OCI-M2 (cell line): ENCODE results near the gene POLR2H.

ENCODE experiments used
- DNase-seq: peaks from one replicate; lab custom pipeline; 2025; ENCODE audit not compliant: unreplicated experiment; lab: John Stamatoyannopoulos, UW

The POLR2H gene

DNA sequence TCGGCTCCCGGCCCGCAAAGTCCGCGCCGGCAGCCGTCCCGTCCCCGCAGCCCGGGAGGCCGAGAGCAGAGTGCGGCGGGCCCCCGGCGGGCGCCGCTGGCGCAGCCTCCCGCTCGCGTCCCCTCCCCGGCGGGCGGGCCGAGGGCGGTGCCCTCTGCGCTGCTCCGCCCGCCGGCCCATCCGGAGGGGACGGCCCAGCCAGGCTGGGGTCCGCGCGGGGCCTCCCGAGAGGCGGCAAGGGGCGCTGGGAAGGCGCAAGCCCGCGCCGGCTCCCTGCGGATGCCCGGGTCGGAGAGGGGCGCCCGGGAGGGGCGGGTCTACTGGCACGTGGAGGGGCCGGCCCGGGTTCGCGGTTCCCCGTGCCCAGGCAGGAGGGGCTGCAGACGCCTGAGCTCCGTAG lies at the start of gene POLR2H, which contains the start of gene CLCN2:
POLR2H (plus strand) TSS at position 179 of the 400 bp plus-strand sequence. CDS start 1,783 bp downstream, outside the sequence.
CLCN2 (minus strand) TSS at position 74 of the 400 bp plus-strand sequence. CDS start 126 bp downstream, outside the sequence.
- no peak for DNase-seq

DNA sequence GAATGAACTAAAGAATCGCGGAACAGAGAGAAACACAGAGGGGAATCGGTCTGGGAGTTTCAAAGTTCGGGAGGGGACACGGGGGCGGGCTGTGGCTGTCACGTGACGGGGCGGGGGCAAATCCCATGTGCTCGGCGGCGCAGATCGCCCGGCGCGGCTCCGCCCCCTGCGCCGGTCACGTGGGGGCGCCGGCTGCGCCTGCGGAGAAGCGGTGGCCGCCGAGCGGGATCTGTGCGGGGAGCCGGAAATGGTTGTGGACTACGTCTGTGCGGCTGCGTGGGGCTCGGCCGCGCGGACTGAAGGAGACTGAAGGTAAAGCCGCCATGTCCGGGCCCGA lies 47.2 kb upstream of the POLR2H start, which contains the start of gene EIF4G1:
EIF4G1 (plus strand) TSS at position 244 of the 337 bp plus-strand sequence. CDS start 1,191 bp downstream, outside the sequence.
- DNase-seq: no peak

DNA sequence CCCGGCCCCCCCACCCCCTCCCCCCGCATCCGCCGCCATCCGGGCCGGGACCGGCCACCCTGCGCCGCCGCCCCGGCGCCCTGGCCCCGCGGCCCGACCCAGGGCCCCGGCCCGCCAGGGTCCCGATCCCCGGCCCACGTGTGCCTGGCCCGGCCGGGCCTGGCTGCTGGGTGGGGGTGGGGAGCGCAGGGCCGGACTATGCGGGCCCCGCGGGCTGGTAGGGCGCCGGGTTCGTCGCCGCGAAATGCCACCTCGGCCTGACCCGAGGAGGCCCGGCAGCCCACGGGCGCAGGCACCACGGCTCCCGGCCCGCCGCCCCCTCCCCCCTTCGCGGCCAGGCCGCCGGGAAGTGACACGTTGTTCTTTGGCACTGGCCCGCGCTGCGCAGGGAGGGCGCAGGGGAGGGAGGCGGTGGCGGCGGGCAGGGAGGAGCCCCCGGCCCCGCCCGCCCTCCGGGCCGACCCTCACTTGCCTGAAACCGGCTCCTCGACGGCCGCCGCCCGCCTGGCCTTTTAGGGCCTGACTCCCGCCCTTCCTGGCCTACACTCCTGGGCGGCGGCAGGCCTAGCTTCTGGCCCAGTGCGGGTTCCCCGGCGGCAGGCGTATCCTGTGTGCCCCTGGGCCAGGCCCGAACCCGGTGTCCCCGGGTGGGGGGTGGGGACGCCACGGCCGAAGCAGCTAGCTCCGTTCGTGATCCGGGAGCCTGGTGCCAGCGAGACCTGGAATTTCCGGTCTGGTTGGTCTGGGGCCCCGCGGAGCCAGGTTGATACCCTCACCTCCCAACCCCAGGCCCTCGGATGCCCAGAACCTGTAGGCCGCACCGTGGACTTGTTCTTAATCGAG lies 46.6 kb upstream of the POLR2H start:
- DNase-seq: no peak

GRCh38 chr3:184315543-184315867 lies 46.0 kb upstream of the POLR2H start:
- no peak for DNase-seq

GRCh38 chr3:184315871-184316661 lies 45.4 kb upstream of the POLR2H start:
- DNase-seq: no peak

GRCh38 chr3:184316792-184317191 lies 44.7 kb upstream of the POLR2H start:
- DNase-seq: no peak

GRCh38 chr3:184317201-184317600 lies 44.3 kb upstream of the POLR2H start:
- DNase-seq: no peak

DNA sequence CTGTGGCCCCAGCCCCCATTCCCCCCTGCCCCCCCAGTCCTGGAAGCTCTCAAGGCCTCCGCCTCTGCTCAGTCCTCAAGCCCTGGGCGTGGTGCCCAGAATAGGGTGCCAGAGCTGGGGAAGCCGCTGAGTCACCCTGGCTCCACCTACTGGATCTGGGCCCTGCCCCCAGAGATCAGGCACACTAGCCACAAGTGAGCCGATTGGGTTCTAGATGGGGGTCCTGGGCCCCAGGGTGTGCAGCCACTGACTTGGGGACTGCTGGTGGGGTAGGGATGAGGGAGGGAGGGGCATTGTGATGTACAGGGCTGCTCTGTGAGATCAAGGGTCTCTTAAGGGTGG lies 41.4 kb upstream of the POLR2H start:
- DNase-seq: no peak

GRCh38 chr3:184321666-184322065 lies 39.8 kb upstream of the POLR2H start:
- no peak for DNase-seq

- DNase-seq: no peak
These were observed 38.6 kb upstream of the POLR2H start for GRCh38 chr3:184322731-184323487.

DNA sequence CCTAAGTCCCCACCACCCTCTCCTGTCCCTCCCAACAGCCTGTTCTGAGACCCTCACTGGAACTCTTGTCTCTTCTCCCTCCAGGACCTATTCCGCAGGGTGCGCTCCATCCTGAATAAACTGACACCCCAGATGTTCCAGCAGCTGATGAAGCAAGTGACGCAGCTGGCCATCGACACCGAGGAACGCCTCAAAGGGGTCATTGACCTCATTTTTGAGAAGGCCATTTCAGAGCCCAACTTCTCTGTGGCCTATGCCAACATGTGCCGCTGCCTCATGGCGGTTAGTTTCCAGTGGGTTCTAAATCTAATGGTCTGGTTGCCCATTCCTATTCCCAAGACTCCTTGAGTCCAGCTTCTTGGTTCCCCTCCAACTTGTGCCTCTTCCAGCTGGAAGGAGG lies 37.8 kb upstream of the POLR2H start:
- DNase-seq: no peak

DNA sequence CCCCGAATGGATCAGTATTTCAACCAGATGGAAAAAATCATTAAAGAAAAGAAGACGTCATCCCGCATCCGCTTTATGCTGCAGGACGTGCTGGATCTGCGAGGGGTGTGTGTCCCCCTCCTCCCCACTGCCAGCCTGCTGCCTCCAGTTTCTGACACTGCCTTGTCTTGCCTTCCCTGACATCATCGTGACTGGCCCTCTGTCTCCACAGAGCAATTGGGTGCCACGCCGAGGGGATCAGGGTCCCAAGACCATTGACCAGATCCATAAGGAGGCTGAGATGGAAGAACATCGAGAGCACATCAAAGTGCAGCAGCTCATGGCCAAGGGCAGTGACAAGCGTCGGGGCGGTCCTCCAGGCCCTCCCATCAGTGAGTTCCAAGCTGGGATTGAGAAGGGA lies 36.2 kb upstream of the POLR2H start:
- no peak for DNase-seq

- DNase-seq: no peak
These were observed 35.7 kb upstream of the POLR2H start for GRCh38 chr3:184325715-184326369.

DNA sequence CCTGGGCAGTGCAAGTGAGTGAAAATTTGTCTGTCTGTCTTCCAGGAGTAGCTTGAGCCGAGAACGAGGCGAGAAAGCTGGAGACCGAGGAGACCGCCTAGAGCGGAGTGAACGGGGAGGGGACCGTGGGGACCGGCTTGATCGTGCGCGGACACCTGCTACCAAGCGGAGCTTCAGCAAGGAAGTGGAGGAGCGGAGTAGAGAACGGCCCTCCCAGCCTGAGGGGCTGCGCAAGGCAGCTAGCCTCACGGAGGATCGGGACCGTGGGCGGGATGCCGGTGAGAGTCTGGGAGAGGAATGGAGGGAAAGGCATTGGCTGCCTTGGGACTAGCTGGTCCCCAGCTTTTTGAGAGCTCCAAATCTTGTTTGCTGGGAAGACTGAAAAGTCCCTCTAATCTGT lies 34.3 kb upstream of the POLR2H start:
- no peak for DNase-seq

GRCh38 chr3:184328516-184328915 lies 33.0 kb upstream of the POLR2H start:
- DNase-seq: no peak

- DNase-seq: no peak
These were observed 29.0 kb upstream of the POLR2H start for GRCh38 chr3:184332370-184333090.

GRCh38 chr3:184333190-184333589 lies 28.3 kb upstream of the POLR2H start:
- no peak for DNase-seq

DNA sequence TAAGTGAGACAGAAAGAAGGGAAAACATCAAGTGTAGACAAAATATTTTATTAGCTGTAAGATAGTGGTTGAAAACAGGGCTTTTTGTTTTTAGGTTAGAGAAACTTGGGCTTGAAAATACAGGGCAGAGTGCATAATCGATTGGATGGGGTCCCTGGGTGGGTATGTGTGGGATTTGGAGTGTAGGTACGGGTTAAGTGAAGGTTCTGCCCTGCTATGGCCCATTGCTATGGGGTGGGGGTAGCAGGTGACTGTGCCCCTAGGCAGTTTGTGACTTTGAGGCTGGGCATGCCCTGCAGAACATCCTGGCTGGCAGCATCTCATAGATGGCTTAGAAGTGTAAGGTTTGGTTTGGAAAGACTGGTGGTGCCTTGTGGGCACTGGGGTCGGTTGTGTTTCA lies 27.8 kb upstream of the POLR2H start:
- no peak for DNase-seq

DNA sequence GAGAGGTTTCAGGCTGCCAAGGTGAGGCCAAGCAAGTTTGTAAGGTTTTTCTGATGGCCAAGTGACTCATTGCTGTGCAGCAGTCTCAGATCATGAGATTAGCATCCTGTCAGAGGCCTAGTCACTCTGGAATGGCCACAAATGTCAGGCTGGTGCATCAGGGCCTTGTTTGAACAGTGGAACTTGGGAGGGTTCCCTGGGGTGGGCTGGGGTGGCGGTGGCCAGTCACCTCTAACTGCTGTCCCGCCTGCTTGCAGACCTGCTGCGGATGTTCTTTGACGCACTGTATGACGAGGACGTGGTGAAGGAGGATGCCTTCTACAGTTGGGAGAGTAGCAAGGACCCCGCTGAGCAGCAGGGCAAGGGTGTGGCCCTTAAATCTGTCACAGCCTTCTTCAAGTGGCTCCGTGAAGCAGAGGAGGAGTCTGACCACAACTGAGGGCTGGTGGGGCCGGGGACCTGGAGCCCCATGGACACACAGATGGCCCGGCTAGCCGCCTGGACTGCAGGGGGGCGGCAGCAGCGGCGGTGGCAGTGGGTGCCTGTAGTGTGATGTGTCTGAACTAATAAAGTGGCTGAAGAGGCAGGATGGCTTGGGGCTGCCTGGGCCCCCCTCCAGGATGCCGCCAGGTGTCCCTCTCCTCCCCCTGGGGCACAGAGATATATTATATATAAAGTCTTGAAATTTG lies 26.9 kb upstream of the POLR2H start:
- no peak for DNase-seq

DNA sequence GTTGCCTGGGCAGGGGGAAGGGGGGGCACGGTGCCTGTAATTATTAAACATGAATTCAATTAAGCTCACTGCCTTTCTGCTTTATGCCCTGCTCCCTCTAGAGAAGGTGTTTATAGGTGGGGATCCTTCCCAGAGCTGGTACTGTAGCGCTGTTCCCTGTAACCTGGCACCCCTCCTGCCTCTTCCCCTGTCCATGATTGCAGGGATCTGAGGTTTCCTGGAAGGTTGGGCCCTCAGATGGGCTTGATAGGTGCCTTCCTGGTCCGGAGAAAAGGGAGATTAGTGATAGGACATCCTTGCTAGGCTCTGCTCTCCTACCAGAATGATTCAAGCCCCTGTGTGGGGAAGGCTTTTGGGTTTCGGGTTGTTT lies 26.2 kb upstream of the POLR2H start:
- no peak for DNase-seq
